MM.1S (cell line): Measurements from ENCODE around the gene SAMSN1.

Experiments
- CTCF ChIP-seq: fragments of 300-600 bp; sonication (generic); IDR thresholded peaks from 2 replicates; pipeline ENCODE4 v1.5.1; 2016; ENCODE audit warnings: antibody characterized with exemption, low read length, mixed read lengths
- EZH2 ChIP-seq: fragments of 300-600 bp; sonication (generic); optimal IDR thresholded peaks from 2 replicates; pipeline ENCODE3; 2017; ENCODE audit warnings: low read depth, mild to moderate bottlenecking, antibody characterized with exemption, low read length, mixed read lengths
- EZH2phosphoT487 ChIP-seq: fragments of 300-600 bp; sonication (generic); IDR thresholded peaks from 2 replicates; pipeline ENCODE4 v1.6.1; 2018; ENCODE audit warnings: antibody characterized with exemption, low read length

GRCh38 chr21:14530592-14530991 is 15.5 kb downstream of the SAMSN1 start:
- TF ChIP-seq CTCF = no peak
- no peak for TF ChIP-seq EZH2phosphoT487
- no peak for TF ChIP-seq EZH2
